Measurements from ENCODE around the gene GPC6. TPM values are rescaled to one million over a fixed set of nuclear protein-coding genes. Genes with fewer than 3 reads are reported as not detected.

Gene GPC6
- total and polyA plus RNA-seq, 9 of the 15 experiments (the other 6 are each of a cell fraction or from before 2014, with no cell fraction given) = under 0.01 to 0.20 (median 0.01) TPM; not detected in 4

GRCh38 chr13:93477238-93477637 lies 250.6 kb downstream of the GPC6 start:
- DNase-seq (ENCODE audit: extremely low read depth in 1 of 4, low spot score in 3 of 4) (no peak), ATAC-seq (no peak), FAIRE-seq (no peak)
- intact Hi-C loops (cut with micrococcal nuclease) = no loop called here
- H2AFZ ChIP-seq (ENCODE audit: low read depth, low read length) = no peak overlapping the region
- H3K36me3 ChIP-seq (ENCODE audit: control insufficient read depth, insufficient read depth, low read length) = no peaks in the 10 kb centered on the region
- H3K4me3 ChIP-seq = no peak overlapping the region
- H3K27ac ChIP-seq (ENCODE audit: extremely low read depth, low read depth, low read length) = no peak overlapping the region
- no peaks in the 10 kb centered on the region for H3K27me3 ChIP-seq (ENCODE audit: control insufficient read depth in 2 of 2, insufficient read depth in 2 of 2, low read length in 2 of 2)
- no peak overlapping the region for H3K9ac ChIP-seq (ENCODE audit: insufficient read depth in 1 of 2, low read depth in 2 of 2, low read length in 2 of 2)
- H3K4me1 ChIP-seq (replicated peaks in 1 of 2; ENCODE audit: control insufficient read depth in 2 of 2, insufficient read depth in 2 of 2, low read length in 2 of 2) = no peaks in the 10 kb centered on the region
- no peak overlapping the region for H3K4me2 ChIP-seq (ENCODE audit: insufficient read depth, low read length)
- ChIA-PET POLR2A (no interaction called here), CTCF (ENCODE audit: low intra/inter-chr PET ratio) (no interaction called here)
- no peaks in the 10 kb centered on the region for H3K79me2 ChIP-seq (ENCODE audit: control insufficient read depth, insufficient read depth, low read length)
- H4K20me1 ChIP-seq (replicated peaks; ENCODE audit: control insufficient read depth, insufficient read depth, low read length) = no peaks in the 10 kb centered on the region
- BruUV-seq (replicated peaks) = no TSS peak
- in situ Hi-C loops (cut with MboI) = loop anchor here (25.0 kb wide), 1 partner anchor 290 kb away; no protein-coding TSS in a partner anchor
- no peaks in the 10 kb centered on the region for H3K9me1 ChIP-seq (ENCODE audit: control insufficient read depth, insufficient read depth, low read length)
- H3K9me3 ChIP-seq (replicated peaks; ENCODE audit: control insufficient read depth, insufficient read depth, low read depth, low read length) = no peaks in the 10 kb centered on the region
- TF ChIP-seq MECOM (CRISPR knock-in tag; IDR thresholded peaks at IDR 0.05) (no peak), BCOR (IDR thresholded peaks at IDR 0.05) (no peak), CTCFL (IDR thresholded peaks at IDR 0.05; ENCODE audit: borderline replicate concordance, insufficient read depth, low read depth, low read length, poor library complexity, severe bottlenecking) (no peak), ZNF695 (CRISPR knock-in tag; IDR thresholded peaks at IDR 0.05) (no peak), MBD2 (IDR thresholded peaks at IDR 0.05; ENCODE audit: borderline replicate concordance, low read depth) (no peak), BRF2 (IDR thresholded peaks at IDR 0.05; ENCODE audit: borderline replicate concordance, insufficient read depth, insufficient read length) (no peak), MCM2 (IDR thresholded peaks at IDR 0.05; ENCODE audit: low read depth) (no peak), ZHX1 (conservative IDR thresholded peaks at IDR 0.05; ENCODE audit: low read length) (no peak), KAT8 (IDR thresholded peaks at IDR 0.05; ENCODE audit: low read depth) (no peak), SMAD4 (CRISPR knock-in tag; conservative IDR thresholded peaks at IDR 0.05) (no peak), SUPT5H (IDR thresholded peaks at IDR 0.05) (no peak), SIRT6 (IDR thresholded peaks at IDR 0.05; ENCODE audit: low read depth, low read length) (no peak), NRF1 (conservative IDR thresholded peaks at IDR 0.05 in 1 of 2, IDR thresholded peaks at IDR 0.05 in 1 of 2) (no peak)
